Measurements from ENCODE around the gene WNT6. TPM values are rescaled to one million over a fixed set of nuclear protein-coding genes. Genes with fewer than 3 reads are reported as not detected.

The WNT6 gene
- total RNA-seq, 1 experiment from 2014 or later = not detected

- intact Hi-C loops (cut with micrococcal nuclease) = no loop called here
- H3K4me1 Mint-ChIP-seq (ENCODE audit: insufficient read depth, unreplicated experiment) = peaks cover 4% of the 10 kb centered on the region
- no TSS peak for BruUV-seq (replicated peaks)
- no peak overlapping the region for H3K4me3 Mint-ChIP-seq (ENCODE audit: unreplicated experiment)
- H3K27ac Mint-ChIP-seq (ENCODE audit: low read depth, unreplicated experiment) = no peak overlapping the region
- no peak for TF ChIP-seq CTCF (IDR thresholded peaks at IDR 0.05; ENCODE audit: unreplicated experiment)
- H3K36me3 Mint-ChIP-seq (ENCODE audit: insufficient read depth, unreplicated experiment) = no peaks in the 10 kb centered on the region
- no peaks in the 10 kb centered on the region for H3K9me3 Mint-ChIP-seq (ENCODE audit: unreplicated experiment)
- ChIA-PET POLR2A (interaction anchor here (14.5 kb wide), 1 partner anchor 22 kb away, joined by 237 read pairs; no protein-coding TSS in a partner anchor), CTCF (interaction anchor here (2.2 to 15.2 kb wide), 4 partner anchors 10 to 24 kb away, joined by 11 to 839 read pairs (median 45); no protein-coding TSS in a partner anchor)
- peaks cover 25% of the 10 kb centered on the region for H3K27me3 Mint-ChIP-seq (ENCODE audit: insufficient read depth, unreplicated experiment)
- DNase-seq (ENCODE audit: unreplicated experiment) = no peak
Measured at GRCh38 chr2:218873359-218874194, 14.0 kb downstream of the WNT6 start.

- ChIA-PET POLR2A (interaction anchor here (0.7 to 14.5 kb wide), 3 partner anchors 12 to 20 kb away, joined by 3 to 237 read pairs (median 4); no protein-coding TSS in a partner anchor), CTCF (interaction anchor here (0.6 to 15.2 kb wide), 38 partner anchors 12 to 423 kb away, joined by 3 to 839 read pairs (median 5); partner anchors contain the start of genes CDK5R2 and TTLL4)
- DNase-seq (ENCODE audit: unreplicated experiment) = no peak
- Mint-ChIP-seq H3K27ac (ENCODE audit: low read depth, unreplicated experiment) (no peak overlapping the region), H3K27me3 (ENCODE audit: insufficient read depth, unreplicated experiment) (peaks cover 25% of the 10 kb centered on the region), H3K4me1 (ENCODE audit: insufficient read depth, unreplicated experiment) (peaks cover 4% of the 10 kb centered on the region), H3K9me3 (ENCODE audit: unreplicated experiment) (no peaks in the 10 kb centered on the region), H3K36me3 (ENCODE audit: insufficient read depth, unreplicated experiment) (no peaks in the 10 kb centered on the region), H3K4me3 (ENCODE audit: unreplicated experiment) (no peak overlapping the region)
- no peak for TF ChIP-seq CTCF (IDR thresholded peaks at IDR 0.05; ENCODE audit: unreplicated experiment)
- intact Hi-C loops (cut with micrococcal nuclease) = loop anchor here (1.0 to 5.0 kb wide), 2 partner anchors 23 to 107 kb away; no protein-coding TSS in a partner anchor
- no TSS peak for BruUV-seq (replicated peaks)
Measured at GRCh38 chr2:218875692-218876246, 16.2 kb downstream of the WNT6 start.

GRCh38 chr2:218876562-218877219 is 17.1 kb downstream of the WNT6 start:
- ChIA-PET CTCF (interaction anchor here (0.6 to 15.2 kb wide), 51 partner anchors 13 to 580 kb away, joined by 3 to 839 read pairs (median 4); partner anchors contain the start of genes CDK5R2 and TTLL4), POLR2A (interaction anchor here (0.6 to 14.5 kb wide), 4 partner anchors 12 to 301 kb away, joined by 3 to 237 read pairs (median 4); no protein-coding TSS in a partner anchor)
- Mint-ChIP-seq H3K27me3 (ENCODE audit: insufficient read depth, unreplicated experiment) (peaks cover 19% of the 10 kb centered on the region), H3K4me3 (ENCODE audit: unreplicated experiment) (no peak overlapping the region), H3K36me3 (ENCODE audit: insufficient read depth, unreplicated experiment) (no peaks in the 10 kb centered on the region), H3K9me3 (ENCODE audit: unreplicated experiment) (no peaks in the 10 kb centered on the region), H3K27ac (ENCODE audit: low read depth, unreplicated experiment) (no peak overlapping the region), H3K4me1 (ENCODE audit: insufficient read depth, unreplicated experiment) (peaks cover 4% of the 10 kb centered on the region)
- TF ChIP-seq CTCF (IDR thresholded peaks at IDR 0.05; ENCODE audit: unreplicated experiment) = peak; percentile 96
- intact Hi-C loops (cut with micrococcal nuclease) = loop anchor here (1.0 to 5.0 kb wide), 2 partner anchors 22 to 106 kb away; no protein-coding TSS in a partner anchor
- peak; percentile 80 for DNase-seq (ENCODE audit: unreplicated experiment)
- no TSS peak for BruUV-seq (replicated peaks)
